ENCODE measurements around the gene SFI1. TPM values are rescaled to one million over a fixed set of nuclear protein-coding genes. Genes with fewer than 3 reads are reported as not detected.

The SFI1 gene
- total and polyA plus RNA-seq, 8 donors = 10.8 to 60.3 (median 16.4) TPM

GRCh38 chr22:31613904-31614296, 117.6 kb downstream of the SFI1 start:
- no peak for DNase-seq
- ATAC-seq = no peak
- TF ChIP-seq CTCF (IDR thresholded peaks at IDR 0.05) = no peak
- Histone ChIP-seq H3K9me3 (no peaks in the 10 kb centered on the region), H3K27ac (no peak overlapping the region), H3K4me1 (no peaks in the 10 kb centered on the region), H3K4me3 (no peak overlapping the region), H3K27me3 (no peaks in the 10 kb centered on the region), H3K36me3 (peaks cover 0 to 4% (median 2%) of the 10 kb centered on the region in 3 donors)
- intact Hi-C loops (cut with DNase I) = no loop called here
- WGBS, 2 donors = 74 to 76% methylated on average over 10 of the region's 10 CpGs
- FAIRE-seq = no peak

- Histone ChIP-seq H3K9me3 (no peaks in the 10 kb centered on the region), H3K27ac (no peak overlapping the region), H3K4me1 (no peaks in the 10 kb centered on the region), H3K4me3 (no peak overlapping the region), H3K27me3 (no peaks in the 10 kb centered on the region), H3K36me3 (peaks cover 0 to 9% (median 8%) of the 10 kb centered on the region in 3 donors)
- DNase-seq (peak in 1 of 6 donors; percentile 75), FAIRE-seq (no peak), ATAC-seq (no peak)
- TF ChIP-seq CTCF (IDR thresholded peaks at IDR 0.05) = no peak
- WGBS, 2 donors = 81 to 93% methylated on average over 16 to 18 of the region's 18 CpGs
- intact Hi-C loops (cut with DNase I) = no loop called here
Measured at GRCh38 chr22:31614781-31615490, 118.6 kb downstream of the SFI1 start.

- H3K4me3 ChIP-seq = no peak overlapping the region
- no peak for DNase-seq
- intact Hi-C loops (cut with DNase I) = no loop called here
- no peak for TF ChIP-seq CTCF (IDR thresholded peaks at IDR 0.05)
- H3K27ac ChIP-seq = no peak overlapping the region
- WGBS, 2 donors = 82 to 90% methylated on average over 4 of the region's 4 CpGs
- no peak for ATAC-seq
- H3K27me3 ChIP-seq = no peaks in the 10 kb centered on the region
- peaks cover 0 to 14% (median 8%) of the 10 kb centered on the region in 3 donors for H3K36me3 ChIP-seq
- no peaks in the 10 kb centered on the region for H3K4me1 ChIP-seq
- no peak for FAIRE-seq
- H3K9me3 ChIP-seq = no peaks in the 10 kb centered on the region
Measured at GRCh38 chr22:31615491-31615860, 119.1 kb downstream of the SFI1 start.

- Histone ChIP-seq H3K9me3 (no peaks in the 10 kb centered on the region), H3K36me3 (peaks cover 0 to 19% (median 8%) of the 10 kb centered on the region in 3 donors), H3K4me3 (no peak overlapping the region), H3K4me1 (no peaks in the 10 kb centered on the region), H3K27me3 (no peaks in the 10 kb centered on the region), H3K27ac (no peak overlapping the region)
- no peak for FAIRE-seq
- intact Hi-C loops (cut with DNase I) = no loop called here
- 66 to 67% methylated on average over 4 of the region's 4 CpGs for WGBS, 2 donors
- peak in 1 of 4 donors; percentile 4 for ATAC-seq
- TF ChIP-seq CTCF (IDR thresholded peaks at IDR 0.05) = no peak
- DNase-seq = no peak
Measured at GRCh38 chr22:31615940-31616314, 119.6 kb downstream of the SFI1 start.

GRCh38 chr22:31616315-31616980, 120.1 kb downstream of the SFI1 start:
- no peaks in the 10 kb centered on the region for H3K27me3 ChIP-seq

More at GRCh38 chr22:31616315-31616980, 120.1 kb downstream of the SFI1 start:
- ATAC-seq (peak in 3 of 4 donors; percentile 8 to 14 (median 13)), DNase-seq (peak in 1 of 6 donors; percentile 66), FAIRE-seq (no peak)
- no peak overlapping the region for H3K4me3 ChIP-seq
- 83 to 91% methylated on average over 8 to 9 of the region's 9 CpGs for WGBS, 2 donors
- no peak overlapping the region for H3K27ac ChIP-seq
- no peaks in the 10 kb centered on the region for H3K4me1 ChIP-seq
- no peak for TF ChIP-seq CTCF (IDR thresholded peaks at IDR 0.05)
- H3K36me3 ChIP-seq = peaks cover 0 to 20% (median 8%) of the 10 kb centered on the region in 3 donors
- H3K9me3 ChIP-seq = no peaks in the 10 kb centered on the region
- intact Hi-C loops (cut with DNase I) = no loop called here

Data from pancreas (tissue), 10 donors.